GM23338 (cell line): ENCODE results near the gene SERGEF. TPM values are rescaled to one million over a fixed set of nuclear protein-coding genes. Genes with fewer than 3 reads are reported as not detected.

Experiments
- ATAC-seq: fragments of 200-7000 bp; cut with Tn5 transposase; 3 replicates; pipeline ENCODE4 v1.9.1; 2020
- DNase-seq: peaks from one replicate; pipeline ENCODE4 v3.0.0-alpha.2; 2015; ENCODE audit warnings: low spot score
- H2AFZ ChIP-seq: fragments of 200-600 bp; sonication (generic); 2 replicates; pipeline ENCODE4 v1.8.0; 2016; ENCODE audit warnings: antibody characterized with exemption, mild to moderate bottlenecking, moderate library complexity
- H3F3A ChIP-seq: fragments of 200-600 bp; sonication (generic); replicated peaks from 2 replicates; pipeline ENCODE4 v1.8.0; 2017; ENCODE audit warnings: antibody characterized with exemption, mixed run types, low read depth
- H3K27ac ChIP-seq: fragments of 200-600 bp; sonication (generic); 2 replicates; pipeline ENCODE4 v1.6.1; 2016; ENCODE audit warnings: low read depth
- H3K27me3 ChIP-seq: fragments of 200-600 bp; sonication (generic); 2 replicates; pipeline ENCODE4 v1.8.0; 2016; ENCODE audit warnings: mild to moderate bottlenecking, mixed run types, moderate library complexity; ENCODE audit not compliant: insufficient read depth
- H3K36me3 ChIP-seq: fragments of 200-600 bp; sonication (generic); 2 replicates; pipeline ENCODE4 v1.8.0; 2016; ENCODE audit warnings: mild to moderate bottlenecking; ENCODE audit not compliant: insufficient read depth
- H3K4me1 ChIP-seq: fragments of 200-600 bp; sonication (generic); 2 replicates; pipeline ENCODE4 v1.8.0; 2016; ENCODE audit warnings: mild to moderate bottlenecking, moderate library complexity; ENCODE audit not compliant: insufficient read depth
- H3K4me2 ChIP-seq: fragments of 200-600 bp; sonication (generic); 2 replicates; pipeline ENCODE4 v1.7.1; 2017; ENCODE audit warnings: mixed run types
- H3K4me3 ChIP-seq: fragments of 200-600 bp; sonication (generic); 2 replicates; pipeline ENCODE4 v1.6.1; 2016; ENCODE audit warnings: mixed run types
- H3K79me2 ChIP-seq: fragments of 200-600 bp; sonication (generic); replicated peaks from 2 replicates; pipeline ENCODE4 v1.8.0; 2017; ENCODE audit warnings: mild to moderate bottlenecking; ENCODE audit not compliant: insufficient read depth
- H3K9me2 ChIP-seq: fragments of 200-600 bp; sonication (generic); 2 replicates; pipeline ENCODE4 v1.8.0; 2017; ENCODE audit not compliant: insufficient read depth
- H4K20me1 ChIP-seq: fragments of 200-600 bp; sonication (generic); replicated peaks from 2 replicates; pipeline ENCODE4 v1.8.0; 2017; ENCODE audit warnings: mild to moderate bottlenecking; ENCODE audit not compliant: insufficient read depth
- H3K27ac Mint-ChIP-seq: 2 replicates; pipeline ENCODE4 v1.8.0; 2020; ENCODE audit warnings: inconsistent platforms, mild to moderate bottlenecking, moderate library complexity, mixed read lengths
- H3K27me3 Mint-ChIP-seq: 3 replicates; pipeline ENCODE4 v1.8.0; 2022; ENCODE audit warnings: low read depth, mild to moderate bottlenecking, moderate library complexity, mixed read lengths, inconsistent platforms; ENCODE audit not compliant: insufficient read depth, poor library complexity
- H3K36me3 Mint-ChIP-seq: 3 replicates; pipeline ENCODE4 v1.8.0; 2021; ENCODE audit warnings: low read depth, mild to moderate bottlenecking, inconsistent platforms, moderate library complexity, mixed read lengths
- H3K4me1 Mint-ChIP-seq: 3 replicates; pipeline ENCODE4 v1.8.0; 2020; ENCODE audit warnings: mild to moderate bottlenecking, inconsistent platforms, mixed read lengths
- H3K4me3 Mint-ChIP-seq: 3 replicates; pipeline ENCODE4 v1.8.0; 2021; ENCODE audit warnings: moderate library complexity, mild to moderate bottlenecking, inconsistent platforms, mixed read lengths
- H3K9me3 Mint-ChIP-seq: 3 replicates; pipeline ENCODE4 v1.8.0; 2020; ENCODE audit warnings: moderate library complexity, mild to moderate bottlenecking, inconsistent platforms, mixed read lengths
- CTCF ChIP-seq, 2 experiments: fragments of 200-600 bp in 1 of 2; sonication (generic) in 1 of 2; conservative IDR thresholded peaks; 2 replicates each; pipeline versions ENCODE4 v1.5.1 to v1.6.1; 2016 to 2017; ENCODE audit warnings: antibody characterized with exemption in 2 of 2, low read depth in 2 of 2, mild to moderate bottlenecking in 2 of 2, moderate library complexity in 1 of 2
- ETS1 ChIP-seq: IDR thresholded peaks from 2 replicates; pipeline ENCODE4 v1.6.1; 2016; ENCODE audit warnings: antibody characterized with exemption
- EZH2 ChIP-seq: fragments of 200-600 bp; sonication (generic); IDR thresholded peaks from one replicate; pipeline ENCODE4 v1.8.0; 2017; ENCODE audit warnings: antibody characterized with exemption, mild to moderate bottlenecking, low read depth; ENCODE audit not compliant: unreplicated experiment
- NANOG ChIP-seq: IDR thresholded peaks from 2 replicates; pipeline ENCODE4 v1.6.1; 2016; ENCODE audit warnings: antibody characterized with exemption, borderline replicate concordance
- REST ChIP-seq: IDR thresholded peaks from one replicate; pipeline ENCODE4 v1.6.1; 2018; ENCODE audit warnings: antibody characterized with exemption; ENCODE audit not compliant: unreplicated experiment
- STAT1 ChIP-seq: IDR thresholded peaks from one replicate; pipeline ENCODE4 v1.6.1; 2016; ENCODE audit warnings: antibody characterized with exemption; ENCODE audit not compliant: unreplicated experiment
- ZNF331 ChIP-seq: fragments of 250-450 bp; sonication (Bioruptor Pico); IDR thresholded peaks from 2 replicates; pipeline ENCODE4 v1.5.0; 2020; ENCODE audit warnings: low read depth, mild to moderate bottlenecking, moderate library complexity
- ZNF462 ChIP-seq: fragments of 250-450 bp; sonication (Bioruptor Pico); IDR thresholded peaks from 2 replicates; pipeline ENCODE4 v1.5.0; 2020; ENCODE audit warnings: mild to moderate bottlenecking, moderate library complexity
- polyA plus RNA-seq: library from polyadenylated mRNA; unstranded; fragments of >200 nt; fragmentation: Nextera tagmentation; extraction: Ambion mirVana; gene quantifications from 2 replicates; pipeline ENCODE4 v1.2.1, GENCODE V29; 2016
- total RNA-seq: library from RNA; depleted of rRNA; stranded (reverse); fragments of >200 nt; shearing (Covaris generic); gene quantifications from 2 replicates; pipeline ENCODE4 v1.2.3, GENCODE V29; 2014

The SERGEF gene
- total and polyA plus RNA-seq, 2 experiments from 2014 or later, result 24.2 to 27.9 TPM

- Histone ChIP-seq H3F3A (no peaks in the 10 kb centered on the region), H3K4me3 (no peak overlapping the region), H3K9me2 (peaks cover 5% of the 10 kb centered on the region; the same call in 1 of the 2 replicates), H3K4me2 (no peak overlapping the region), H3K27me3 (no peaks in the 10 kb centered on the region), H3K4me1 (0 out of 2 replicates have a peak, but pooled peaks cover 3% of the 10 kb centered on the region), H3K79me2 (no peaks in the 10 kb centered on the region), H3K27ac (no peak overlapping the region), H3K36me3 (no peaks in the 10 kb centered on the region), H4K20me1 (0 out of 2 replicates have a peak, but pooled peaks cover 4% of the 10 kb centered on the region), H2AFZ (no peak overlapping the region)
- Mint-ChIP-seq H3K4me1 (peaks cover 11% of the 10 kb centered on the region; the same call in 2 of the 3 replicates), H3K4me3 (no peak overlapping the region), H3K27me3 (peaks cover 2% of the 10 kb centered on the region), H3K27ac (no peak overlapping the region), H3K9me3 (no peaks in the 10 kb centered on the region), H3K36me3 (no peaks in the 10 kb centered on the region)
- TF ChIP-seq CTCF (conservative IDR thresholded peaks at IDR 0.05; ENCODE audit: low read depth in 2 of 2) (peak; percentile 63 to 76), REST (no peak)
- ATAC-seq (peak; percentile 92), DNase-seq (peak; percentile 73)
Observed at GRCh38 chr11:17827006-17827405, 185.8 kb downstream of the SERGEF start.

- Mint-ChIP-seq H3K4me1 (peaks cover 14% of the 10 kb centered on the region; the same call in 2 of the 3 replicates), H3K27me3 (peaks cover 2% of the 10 kb centered on the region), H3K36me3 (no peaks in the 10 kb centered on the region), H3K9me3 (no peaks in the 10 kb centered on the region), H3K27ac (no peak overlapping the region), H3K4me3 (no peak overlapping the region)
- peak; percentile 19 for DNase-seq
- no peaks in the 10 kb centered on the region for H3K27me3 ChIP-seq
- H2AFZ ChIP-seq, result no peak overlapping the region
- no peaks in the 10 kb centered on the region for H3K9me2 ChIP-seq
- H4K20me1 ChIP-seq, result no peaks in the 10 kb centered on the region; the same call in 1 of the 2 replicates
- H3K36me3 ChIP-seq, result no peaks in the 10 kb centered on the region
- H3K79me2 ChIP-seq, result no peaks in the 10 kb centered on the region
- no peaks in the 10 kb centered on the region for H3F3A ChIP-seq
- no peak overlapping the region for H3K4me3 ChIP-seq
- H3K4me1 ChIP-seq, result 0 out of 2 replicates have a peak, but pooled peaks cover 4% of the 10 kb centered on the region
- ATAC-seq, result peak; percentile 77
- no peak overlapping the region for H3K27ac ChIP-seq
- peak overlapping the region; percentile 6; the same call in 1 of the 2 replicates for H3K4me2 ChIP-seq
- TF ChIP-seq NANOG, result no peak
- no peak for TF ChIP-seq ETS1
- no peak for TF ChIP-seq ZNF462
- no peak for TF ChIP-seq STAT1
- TF ChIP-seq ZNF331 (CRISPR knock-in tag), result no peak
- TF ChIP-seq EZH2, result no peak
Observed at GRCh38 chr11:17822401-17822781, 190.5 kb downstream of the SERGEF start.
